GM12891 (cell line): ENCODE results near the gene DKC1.

ENCODE experiments used
- POLR2A ChIP-seq: IDR thresholded peaks from 2 replicates; pipeline ENCODE4 v1.6.1; 2011; ENCODE audit warnings: low read depth, low read length, control low read depth
- POLR2AphosphoS5 ChIP-seq: IDR thresholded peaks from 2 replicates; pipeline ENCODE4 v1.6.1; 2011; ENCODE audit warnings: low read depth, low read length, control low read depth

DNA sequence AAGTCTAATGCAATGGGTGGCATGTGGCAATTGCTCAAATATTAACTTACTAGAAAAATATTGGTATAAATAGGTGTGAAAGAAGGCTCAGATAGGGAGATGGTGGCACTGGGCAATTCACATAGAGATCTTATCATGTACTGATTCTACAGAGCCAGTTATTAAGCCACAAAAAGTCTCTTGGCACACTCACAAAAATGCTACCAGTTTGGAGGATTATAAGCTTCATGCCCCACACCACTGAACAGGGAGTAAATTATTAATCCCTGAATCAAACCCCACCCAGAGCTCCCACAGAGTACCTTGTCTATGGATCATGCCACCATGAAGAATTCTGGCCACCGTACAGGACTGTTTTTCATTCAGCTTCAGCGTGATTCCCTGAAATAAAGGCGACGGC is 28.8 kb downstream of the DKC1 start:
- TF ChIP-seq POLR2A (no peak), POLR2AphosphoS5 (no peak)
